HepG2 (cell line): ENCODE results near the gene HNRNPC. TPM values are rescaled to one million over a fixed set of nuclear protein-coding genes. Genes with fewer than 3 reads are reported as not detected.
"Not testable (repeated sequence)": the region's sequence is repeated elsewhere in the genome, so short reads cannot be mapped to it uniquely, and the experiment has no call there.

Source experiments
- ATAC-seq: fragments of 200-7000 bp; cut with Tn5 transposase; 3 replicates; pipeline ENCODE4 v1.9.1; 2020; ENCODE audit warnings: mild to moderate bottlenecking, moderate library complexity
- BruUV-seq: library from RNA; stranded (reverse); fragments of 400-500 nt; replicated peaks from 2 replicates; lab custom pipeline; 2021; lab: Mats Ljungman, UMichigan
- CTCF ChIA-PET: fragments of 300-600 bp; formaldehyde crosslinking; extraction: SDS; loops from one replicate; lab custom pipeline; 2021; ENCODE audit warnings: low total read pairs, inconsistent platforms, low intra/inter-chr PET ratio; lab: Yijun Ruan, JAX
- POLR2A ChIA-PET: fragments of 350-600 bp; sonication (Branson Sonifier 250); formaldehyde crosslinking; loops from one replicate; lab custom pipeline; 2020; ENCODE audit warnings: antibody characterized with exemption, inconsistent platforms; lab: Yijun Ruan, JAX
- DNase-seq: peaks from one replicate; pipeline ENCODE4 v3.0.0-alpha.2; 2015; ENCODE audit warnings: low spot score
- FAIRE-seq: peaks from 3 replicates; lab custom pipeline; 2011; peaks lifted over from hg19 to GRCh38; lab: Jason Lieb, UNC
- H2AFZ ChIP-seq: one replicate; pipeline ENCODE4 v1.6.1; 2011; ENCODE audit warnings: low read length, inconsistent platforms
- H3K27ac ChIP-seq: fragments of 300-600 bp; 3 replicates; pipeline ENCODE4 v1.8.0; 2011; ENCODE audit warnings: mixed run types, mild to moderate bottlenecking, mixed read lengths, low read length, inconsistent platforms; ENCODE audit not compliant: insufficient read depth; ENCODE audit errors: extremely low read length
- H3K27me3 ChIP-seq, 2 experiments: fragments of 200-600 bp in 1 of 2; 2 replicates in 1 of 2; 3 replicates in 1 of 2; pipeline versions ENCODE4 v1.6.0 to v1.8.0; 2011; ENCODE audit warnings: low read length in 2 of 2, mild to moderate bottlenecking in 2 of 2, moderate library complexity in 2 of 2, inconsistent platforms in 1 of 2; ENCODE audit not compliant: insufficient read depth in 2 of 2, control insufficient read depth in 1 of 2
- H3K36me3 ChIP-seq, 2 experiments: fragments of 200-600 bp in 1 of 2; replicated peaks in 1 of 2; 2 replicates in 1 of 2; 3 replicates in 1 of 2; pipeline versions ENCODE4 v1.5.1 to v1.8.0; 2011; ENCODE audit warnings: low read length in 2 of 2, inconsistent platforms in 1 of 2; ENCODE audit not compliant: insufficient read depth in 2 of 2, control insufficient read depth in 1 of 2
- H3K4me1 ChIP-seq: 2 replicates; pipeline ENCODE4 v1.5.1; 2012; ENCODE audit warnings: low read length, inconsistent platforms; ENCODE audit not compliant: insufficient read depth
- H3K4me2 ChIP-seq: 2 replicates; pipeline ENCODE4 v1.6.0; 2011; ENCODE audit warnings: low read depth, low read length, inconsistent platforms
- H3K4me3 ChIP-seq, 3 experiments: fragments of 200-600 bp in 1 of 3; sonication (generic), shearing (Covaris generic) in 1 of 3; replicated peaks in 1 of 3; 2 replicates each; pipeline ENCODE4 v1.5.1; 2011 to 2016; ENCODE audit warnings: low read length in 3 of 3, inconsistent platforms in 2 of 3, low read depth in 2 of 3, mild to moderate bottlenecking in 2 of 3, control low read depth in 1 of 3, mixed read lengths in 1 of 3; ENCODE audit not compliant: insufficient read depth in 1 of 3
- H3K79me2 ChIP-seq: one replicate; pipeline ENCODE4 v1.6.1; 2011; ENCODE audit warnings: low read length, inconsistent platforms; ENCODE audit not compliant: insufficient read depth
- H3K9ac ChIP-seq: 2 replicates; pipeline ENCODE4 v1.6.0; 2011; ENCODE audit warnings: mild to moderate bottlenecking, low read depth, low read length, inconsistent platforms; ENCODE audit not compliant: insufficient read depth
- H3K9me3 ChIP-seq: 2 replicates; pipeline ENCODE4 v1.5.1; 2012; ENCODE audit warnings: mild to moderate bottlenecking, low read length
- H4K20me1 ChIP-seq: 2 replicates; pipeline ENCODE4 v1.6.0; 2011; ENCODE audit warnings: inconsistent platforms, mild to moderate bottlenecking, low read length, moderate library complexity; ENCODE audit not compliant: insufficient read depth
- AGO2 ChIP-seq: fragments of 200-400 bp; formaldehyde crosslinking; optimal IDR thresholded peaks from 2 replicates; pipeline ENCODE3; 2017; ENCODE audit warnings: mild to moderate bottlenecking, low read depth, low read length, moderate library complexity
- MIXL1 ChIP-seq: IDR thresholded peaks from 2 replicates; pipeline ENCODE4 v1.6.1; 2016
- NCOA1 ChIP-seq: sonication (generic); formaldehyde crosslinking; IDR thresholded peaks from 2 replicates; pipeline ENCODE4 v1.9.0; 2021; ENCODE audit warnings: missing genetic modification reagents
- POLR2A ChIP-seq, 2 experiments: IDR thresholded peaks; 2 replicates each; pipeline ENCODE4 v1.6.1; 2011; ENCODE audit warnings: low read depth in 2 of 2, low read length in 2 of 2, mild to moderate bottlenecking in 1 of 2, moderate library complexity in 1 of 2; ENCODE audit not compliant: insufficient read depth in 1 of 2
- POLR2G ChIP-seq: fragments of 200-400 bp; formaldehyde crosslinking; IDR thresholded peaks from 2 replicates; pipeline ENCODE4 v1.6.1; 2018; ENCODE audit warnings: mild to moderate bottlenecking, low read depth, low read length, moderate library complexity
- RBM22 ChIP-seq: fragments of 200-400 bp; formaldehyde crosslinking; optimal IDR thresholded peaks from 2 replicates; pipeline ENCODE3; 2017; ENCODE audit warnings: mild to moderate bottlenecking, low read length, moderate library complexity
- SMARCE1 ChIP-seq: fragments of 450-650 bp; IDR thresholded peaks from 2 replicates; pipeline ENCODE4 v1.6.1; 2017; ENCODE audit warnings: borderline replicate concordance
- SRY ChIP-seq: sonication (generic); formaldehyde crosslinking; IDR thresholded peaks from 2 replicates; pipeline ENCODE4 v1.8.0; 2022; ENCODE audit warnings: mild to moderate bottlenecking, missing genetic modification reagents
- ZBTB4 ChIP-seq: sonication (generic); formaldehyde crosslinking; IDR thresholded peaks from 2 replicates; pipeline ENCODE4 v1.4.0; 2020; ENCODE audit warnings: missing genetic modification reagents, mild to moderate bottlenecking, borderline replicate concordance
- ZNF121 ChIP-seq: sonication (generic); formaldehyde crosslinking; IDR thresholded peaks from 2 replicates; pipeline ENCODE4 v1.5.0; 2020; ENCODE audit warnings: mild to moderate bottlenecking, missing genetic modification reagents
- ZNF607 ChIP-seq: sonication (generic); formaldehyde crosslinking; IDR thresholded peaks from 2 replicates; pipeline ENCODE4 v1.5.1; 2020; ENCODE audit warnings: missing genetic modification reagents, mild to moderate bottlenecking, borderline replicate concordance
- ZNF670 ChIP-seq: sonication (generic); formaldehyde crosslinking; IDR thresholded peaks from 2 replicates; pipeline ENCODE4 v1.8.0; 2022; ENCODE audit warnings: mild to moderate bottlenecking, missing genetic modification reagents, borderline replicate concordance
- WGBS: methylation state at CpG from one replicate; pipeline ENCODE4 v1.1.6; 2017; ENCODE audit warnings: low lambda C conversion rate; 5-methylcytosine and 5-hydroxymethylcytosine counted together
- in situ Hi-C: cut with HindIII; loops from 2 replicates; pipeline ENCODE4 v1.10.0; 2017; ENCODE audit warnings: low pct_unique_long_range_greater_than_20kb; ENCODE audit not compliant: extremely low pct_ligation_motif_present
- intact Hi-C: fragments of 100-400 bp; cut with micrococcal nuclease; formaldehyde crosslinking; loops from one replicate; pipeline ENCODE4 v1.10.0; 2022; ENCODE audit not compliant: unreplicated experiment
- polyA plus RNA-seq, 8 experiments: library from polyadenylated mRNA; depleted of rRNA in 3 of 8; stranded (reverse) in 7 of 8; unstranded in 1 of 8; fragments of >200 nt; fragmentation: Illumina TruSeq in 4 of 8; extraction: Trizol in 4 of 8; gene quantifications; 2 replicates each; pipeline versions ENCODE4 v1.2.1 to v1.2.3, GENCODE V29; 2011 to 2016; ENCODE audit warnings: low read depth in 4 of 8, missing spikeins in 1 of 8, mixed read lengths in 1 of 8; ENCODE audit not compliant: insufficient read depth in 1 of 8
- total RNA-seq, 5 experiments: library from RNA; depleted of rRNA; stranded (reverse); fragments of >200 nt; fragmentation: Illumina TruSeq; extraction: Trizol; gene quantifications; 2 replicates each; pipeline ENCODE4 v1.2.3, GENCODE V29; 2016; ENCODE audit warnings: low read depth in 1 of 5
- TF ChIP-seq, protein P1 (sequence below): sonication (generic); formaldehyde crosslinking; IDR thresholded peaks from 2 replicates; pipeline ENCODE4 v1.8.0; 2022; ENCODE audit warnings: mild to moderate bottlenecking, missing genetic modification reagents, moderate library complexity

Gene HNRNPC
- total and polyA plus RNA-seq, 2 of the 13 experiments (the other 11 are each of a cell fraction or from before 2014, with no cell fraction given) = 628 to 1,099 TPM

- peaks cover 97% of the 10 kb centered on the region for H4K20me1 ChIP-seq
- H3K27ac ChIP-seq, BruUV-seq, FAIRE-seq, H3K4me2 ChIP-seq, CTCF ChIA-PET, H2AFZ ChIP-seq, H3K9me3 ChIP-seq, in situ Hi-C loops, H3K27me3 ChIP-seq, ATAC-seq, POLR2A ChIA-PET, H3K9ac ChIP-seq, DNase-seq, intact Hi-C loops, H3K4me3 ChIP-seq: not testable (repeated sequence)
- TF ChIP-seq ZNF121 (CRISPR knock-in tag) (peak; percentile 50; the same call in 1 of the 2 replicates), ZNF607 (0 out of 2 replicates have a peak, but pooled peaks have one; percentile 27), RBM22 (peak; percentile 86)
- H3K4me1 ChIP-seq = peaks cover 24% of the 10 kb centered on the region
- H3K36me3 ChIP-seq = peaks cover 35 to 99% of the 10 kb centered on the region in 2 experiments
- H3K79me2 ChIP-seq = peaks cover 93% of the 10 kb centered on the region
- WGBS = 98% methylated on average over 7 of the region's 7 CpGs
These were observed 44.1 kb downstream of the HNRNPC start for GRCh38 chr14:21225164-21225563.

DNA sequence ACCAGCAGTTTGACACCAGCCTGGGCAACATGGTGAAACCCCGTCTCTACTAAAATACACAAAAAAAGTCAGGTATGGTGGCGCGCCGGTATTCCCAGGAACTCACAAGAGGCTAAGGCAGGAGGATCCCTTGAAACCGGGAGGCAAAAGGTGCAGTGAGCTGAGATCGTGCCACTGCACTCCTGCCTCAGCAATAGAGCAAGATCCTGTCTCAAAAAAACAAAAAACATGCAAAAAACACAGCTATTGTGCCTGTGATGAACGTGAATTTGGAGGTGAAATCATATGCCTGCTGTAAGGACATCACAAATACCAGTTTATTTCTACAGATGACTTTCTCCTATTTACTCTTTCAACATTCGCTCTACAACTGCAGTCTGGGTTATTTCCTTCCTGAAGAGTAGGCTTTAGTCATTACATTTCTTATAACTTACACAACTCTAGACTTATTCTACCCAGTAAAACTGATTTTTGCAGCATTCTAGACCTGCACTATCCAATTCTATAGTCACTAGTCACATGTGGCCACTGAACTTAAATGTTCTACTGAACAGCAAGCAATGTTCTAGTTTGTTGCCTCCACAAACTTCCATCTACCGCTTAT, 48.3 kb downstream of the HNRNPC start:
- CTCF ChIA-PET = no interaction called here
- H3K9me3 ChIP-seq = no peaks in the 10 kb centered on the region
- no peak for TF ChIP-seq SRY (CRISPR knock-in tag)
- TF ChIP-seq ZNF670 (CRISPR knock-in tag) = 0 out of 2 replicates have a peak, but pooled peaks have one; percentile 24
- TF ChIP-seq POLR2G = peak; percentile 25; the same call in 1 of the 2 replicates
- TF ChIP-seq RBM22 = peak; percentile 94
- TF ChIP-seq NCOA1 (CRISPR knock-in tag) = no peak
- no peak for TF ChIP-seq SMARCE1
- TF ChIP-seq ZBTB4 (CRISPR knock-in tag) = no peak
- TF ChIP-seq POLR2A (IDR thresholded peaks at IDR 0.05; ENCODE audit: insufficient read depth in 1 of 2, low read depth in 2 of 2, low read length in 2 of 2) = peak in 1 of 2 experiments; percentile 27; a peak in 1 of 4 replicates
- TF ChIP-seq, protein P1, sequence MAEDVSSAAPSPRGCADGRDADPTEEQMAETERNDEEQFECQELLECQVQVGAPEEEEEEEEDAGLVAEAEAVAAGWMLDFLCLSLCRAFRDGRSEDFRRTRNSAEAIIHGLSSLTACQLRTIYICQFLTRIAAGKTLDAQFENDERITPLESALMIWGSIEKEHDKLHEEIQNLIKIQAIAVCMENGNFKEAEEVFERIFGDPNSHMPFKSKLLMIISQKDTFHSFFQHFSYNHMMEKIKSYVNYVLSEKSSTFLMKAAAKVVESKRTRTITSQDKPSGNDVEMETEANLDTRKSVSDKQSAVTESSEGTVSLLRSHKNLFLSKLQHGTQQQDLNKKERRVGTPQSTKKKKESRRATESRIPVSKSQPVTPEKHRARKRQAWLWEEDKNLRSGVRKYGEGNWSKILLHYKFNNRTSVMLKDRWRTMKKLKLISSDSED = 0 out of 2 replicates have a peak, but pooled peaks have one; percentile 53
- peak; percentile 41 for TF ChIP-seq AGO2
- TF ChIP-seq MIXL1 = no peak

More for the DNA sequence above, 48.3 kb downstream of the HNRNPC start:
- Histone ChIP-seq H3K9ac (no peak overlapping the region), H3K36me3 (peaks cover 25 to 98% of the 10 kb centered on the region in 2 experiments), H3K79me2 (peaks cover 97% of the 10 kb centered on the region), H4K20me1 (peaks cover 99% of the 10 kb centered on the region), H3K4me1 (peaks cover 43% of the 10 kb centered on the region), H3K27ac (no peak overlapping the region), H3K27me3 (no peaks in the 10 kb centered on the region), H2AFZ (no peak overlapping the region), H3K4me2 (no peak overlapping the region), H3K4me3 (no peak overlapping the region)
- POLR2A ChIA-PET = no interaction called here
- no TSS peak for BruUV-seq
- WGBS = 98% methylated on average over 9 of the region's 9 CpGs
- DNase-seq (no peak), ATAC-seq (no peak), FAIRE-seq (no peak)
- intact Hi-C loops (no loop called here), in situ Hi-C loops (no loop called here)
